ENCODE measurements around the gene CUL5.

Gene CUL5

GRCh38 chr11:108032800-108033199 is 24.1 kb downstream of the CUL5 start:
- H4K8ac ChIP-seq (ENCODE audit: low read depth, low read length): no peak overlapping the region
- no peak overlapping the region for H3K9ac ChIP-seq (ENCODE audit: low read depth, low read length, poor library complexity)
- no peak overlapping the region for H3K18ac ChIP-seq (ENCODE audit: low read length)
- no peaks in the 10 kb centered on the region for H3K9me3 ChIP-seq (replicated peaks in 1 of 2; ENCODE audit: control insufficient read depth in 2 of 2, insufficient read depth in 1 of 2, low read depth in 1 of 2, low read length in 2 of 2)
- no peak for DNase-seq (ENCODE audit: low spot score)
- peaks cover 6% of the 10 kb centered on the region for H3K79me1 ChIP-seq (ENCODE audit: low read depth, low read length)
- H3K4me2 ChIP-seq (ENCODE audit: insufficient read depth, low read length, poor library complexity, severe bottlenecking): no peak overlapping the region
- no peak overlapping the region for H3K23ac ChIP-seq (ENCODE audit: low read depth, low read length, poor library complexity)
- H2AFZ ChIP-seq (ENCODE audit: low read length): no peak overlapping the region
- no peak overlapping the region for H2BK5ac ChIP-seq (ENCODE audit: low read length)
- no peak overlapping the region for H2BK15ac ChIP-seq (ENCODE audit: low read length)
- no peak overlapping the region for H4K91ac ChIP-seq (ENCODE audit: low read depth, low read length, poor library complexity)
- no peak overlapping the region for H2BK12ac ChIP-seq (ENCODE audit: low read length)
- no peaks in the 10 kb centered on the region for H3K4me1 ChIP-seq (ENCODE audit: control insufficient read depth in 2 of 2, insufficient read depth in 1 of 2, low read depth in 1 of 2, low read length in 2 of 2)
- H3K27me3 ChIP-seq (ENCODE audit: control insufficient read depth in 3 of 3, insufficient read depth in 3 of 3, low read depth in 1 of 3, low read length in 3 of 3): no peaks in the 10 kb centered on the region
- WGBS, 2 donors (ENCODE audit: extremely low coverage in 2 of 2, insufficient read length in 2 of 2, insufficient replicate concordance in 1 of 2): no CpG with 5 or more reads among the region's 1 CpG
- no peak overlapping the region for H2BK120ac ChIP-seq (ENCODE audit: low read depth, low read length)
- no peak overlapping the region for H3K4ac ChIP-seq (ENCODE audit: low read length)
- no peak overlapping the region for H3K27ac ChIP-seq (replicated peaks; ENCODE audit: low read length)
- peaks cover 5 to 66% of the 10 kb centered on the region in 2 donors for H3K36me3 ChIP-seq (replicated peaks in 1 of 2; ENCODE audit: control insufficient read depth in 2 of 2, insufficient read depth in 2 of 2, low read length in 2 of 2)
- no peak overlapping the region for H3K14ac ChIP-seq (ENCODE audit: low read length)
- H3K4me3 ChIP-seq (ENCODE audit: low read length in 2 of 2): no peak overlapping the region
- no peak overlapping the region for H2AK5ac ChIP-seq (ENCODE audit: low read depth, low read length)

- Histone ChIP-seq H3K4me2 (ENCODE audit: insufficient read depth, low read length, poor library complexity, severe bottlenecking) (no peak overlapping the region), H4K91ac (ENCODE audit: low read depth, low read length, poor library complexity) (no peak overlapping the region), H3K23ac (ENCODE audit: low read depth, low read length, poor library complexity) (no peak overlapping the region), H3K14ac (ENCODE audit: low read length) (no peak overlapping the region), H4K8ac (ENCODE audit: low read depth, low read length) (no peak overlapping the region), H3K27me3 (ENCODE audit: control insufficient read depth in 3 of 3, insufficient read depth in 3 of 3, low read depth in 1 of 3, low read length in 3 of 3) (no peaks in the 10 kb centered on the region), H2AFZ (ENCODE audit: low read length) (no peak overlapping the region), H3K79me1 (ENCODE audit: low read depth, low read length) (peaks cover 5% of the 10 kb centered on the region), H3K18ac (ENCODE audit: low read length) (no peak overlapping the region), H2AK5ac (ENCODE audit: low read depth, low read length) (no peak overlapping the region), H3K4me1 (ENCODE audit: control insufficient read depth in 2 of 2, insufficient read depth in 1 of 2, low read depth in 1 of 2, low read length in 2 of 2) (no peaks in the 10 kb centered on the region), H2BK15ac (ENCODE audit: low read length) (no peak overlapping the region), H3K4ac (ENCODE audit: low read length) (no peak overlapping the region), H3K9me3 (replicated peaks in 1 of 2; ENCODE audit: control insufficient read depth in 2 of 2, insufficient read depth in 1 of 2, low read depth in 1 of 2, low read length in 2 of 2) (no peaks in the 10 kb centered on the region), H2BK5ac (ENCODE audit: low read length) (no peak overlapping the region), H3K27ac (replicated peaks; ENCODE audit: low read length) (no peak overlapping the region), H3K4me3 (ENCODE audit: low read length in 2 of 2) (no peak overlapping the region), H2BK120ac (ENCODE audit: low read depth, low read length) (no peak overlapping the region), H3K9ac (ENCODE audit: low read depth, low read length, poor library complexity) (no peak overlapping the region), H3K36me3 (replicated peaks in 1 of 2; ENCODE audit: control insufficient read depth in 2 of 2, insufficient read depth in 2 of 2, low read length in 2 of 2) (peaks cover 5 to 79% of the 10 kb centered on the region in 2 donors), H2BK12ac (ENCODE audit: low read length) (no peak overlapping the region)
- no peak for DNase-seq (ENCODE audit: low spot score)
- WGBS, 2 donors (ENCODE audit: extremely low coverage in 2 of 2, insufficient read length in 2 of 2, insufficient replicate concordance in 1 of 2): no CpG with 5 or more reads among the region's 1 CpG
These were observed 25.3 kb downstream of the CUL5 start for GRCh38 chr11:108034034-108034433.

- whole genome bisulfite sequencing, 2 donors (ENCODE audit: extremely low coverage in 2 of 2, insufficient read length in 2 of 2, insufficient replicate concordance in 1 of 2): no CpG with 5 or more reads among the region's 1 CpG
- no peaks in the 10 kb centered on the region for H3K27me3 ChIP-seq (ENCODE audit: control insufficient read depth in 3 of 3, insufficient read depth in 3 of 3, low read depth in 1 of 3, low read length in 3 of 3)
- no peaks in the 10 kb centered on the region for H3K9me3 ChIP-seq (replicated peaks in 1 of 2; ENCODE audit: control insufficient read depth in 2 of 2, insufficient read depth in 1 of 2, low read depth in 1 of 2, low read length in 2 of 2)
- H3K14ac ChIP-seq (ENCODE audit: low read length): no peak overlapping the region
- peaks cover 5% of the 10 kb centered on the region for H3K79me1 ChIP-seq (ENCODE audit: low read depth, low read length)
- no peak overlapping the region for H3K4me2 ChIP-seq (ENCODE audit: insufficient read depth, low read length, poor library complexity, severe bottlenecking)
- H3K4me1 ChIP-seq (ENCODE audit: control insufficient read depth in 2 of 2, insufficient read depth in 1 of 2, low read depth in 1 of 2, low read length in 2 of 2): no peaks in the 10 kb centered on the region
- no peak overlapping the region for H4K8ac ChIP-seq (ENCODE audit: low read depth, low read length)
- no peak overlapping the region for H2BK15ac ChIP-seq (ENCODE audit: low read length)
- H3K4me3 ChIP-seq (ENCODE audit: low read length in 2 of 2): no peak overlapping the region
- H2BK12ac ChIP-seq (ENCODE audit: low read length): no peak overlapping the region
- H2BK5ac ChIP-seq (ENCODE audit: low read length): no peak overlapping the region
- no peak overlapping the region for H3K4ac ChIP-seq (ENCODE audit: low read length)
- no peak overlapping the region for H3K23ac ChIP-seq (ENCODE audit: low read depth, low read length, poor library complexity)
- peaks cover 5 to 85% of the 10 kb centered on the region in 2 donors for H3K36me3 ChIP-seq (replicated peaks in 1 of 2; ENCODE audit: control insufficient read depth in 2 of 2, insufficient read depth in 2 of 2, low read length in 2 of 2)
- H2AFZ ChIP-seq (ENCODE audit: low read length): no peak overlapping the region
- no peak overlapping the region for H3K27ac ChIP-seq (replicated peaks; ENCODE audit: low read length)
- no peak overlapping the region for H3K9ac ChIP-seq (ENCODE audit: low read depth, low read length, poor library complexity)
- DNase-seq (ENCODE audit: low spot score): no peak
- H2BK120ac ChIP-seq (ENCODE audit: low read depth, low read length): no peak overlapping the region
- H2AK5ac ChIP-seq (ENCODE audit: low read depth, low read length): no peak overlapping the region
- no peak overlapping the region for H4K91ac ChIP-seq (ENCODE audit: low read depth, low read length, poor library complexity)
- H3K18ac ChIP-seq (ENCODE audit: low read length): no peak overlapping the region
These were observed 26.3 kb downstream of the CUL5 start for GRCh38 chr11:108034952-108035351.

- WGBS, 2 donors (ENCODE audit: extremely low coverage in 2 of 2, insufficient read length in 2 of 2, insufficient replicate concordance in 1 of 2): no CpG with 5 or more reads among the region's 4 CpGs
- Histone ChIP-seq H3K79me1 (ENCODE audit: low read depth, low read length) (peaks cover 5% of the 10 kb centered on the region), H3K9ac (ENCODE audit: low read depth, low read length, poor library complexity) (no peak overlapping the region), H2BK5ac (ENCODE audit: low read length) (no peak overlapping the region), H3K4me3 (ENCODE audit: low read length in 2 of 2) (no peak overlapping the region), H3K36me3 (replicated peaks in 1 of 2; ENCODE audit: control insufficient read depth in 2 of 2, insufficient read depth in 2 of 2, low read length in 2 of 2) (peaks cover 5 to 88% of the 10 kb centered on the region in 2 donors), H2AK5ac (ENCODE audit: low read depth, low read length) (no peak overlapping the region), H3K4me1 (ENCODE audit: control insufficient read depth in 2 of 2, insufficient read depth in 1 of 2, low read depth in 1 of 2, low read length in 2 of 2) (no peaks in the 10 kb centered on the region), H3K18ac (ENCODE audit: low read length) (no peak overlapping the region), H2BK12ac (ENCODE audit: low read length) (no peak overlapping the region), H4K91ac (ENCODE audit: low read depth, low read length, poor library complexity) (no peak overlapping the region), H2BK15ac (ENCODE audit: low read length) (no peak overlapping the region), H3K23ac (ENCODE audit: low read depth, low read length, poor library complexity) (no peak overlapping the region), H3K27me3 (ENCODE audit: control insufficient read depth in 3 of 3, insufficient read depth in 3 of 3, low read depth in 1 of 3, low read length in 3 of 3) (no peaks in the 10 kb centered on the region), H3K9me3 (replicated peaks in 1 of 2; ENCODE audit: control insufficient read depth in 2 of 2, insufficient read depth in 1 of 2, low read depth in 1 of 2, low read length in 2 of 2) (no peaks in the 10 kb centered on the region), H4K8ac (ENCODE audit: low read depth, low read length) (no peak overlapping the region), H3K4ac (ENCODE audit: low read length) (no peak overlapping the region), H2BK120ac (ENCODE audit: low read depth, low read length) (no peak overlapping the region), H3K27ac (replicated peaks; ENCODE audit: low read length) (no peak overlapping the region), H3K14ac (ENCODE audit: low read length) (no peak overlapping the region), H3K4me2 (ENCODE audit: insufficient read depth, low read length, poor library complexity, severe bottlenecking) (no peak overlapping the region), H2AFZ (ENCODE audit: low read length) (no peak overlapping the region)
- DNase-seq (ENCODE audit: low spot score): no peak
These were observed 27.0 kb downstream of the CUL5 start for GRCh38 chr11:108035690-108036089.

All from neuronal stem cell (in vitro differentiated cells).